HepG2 (cell line): ENCODE measurements around the gene SRSF12. TPM values are rescaled to one million over a fixed set of nuclear protein-coding genes. Genes with fewer than 3 reads are reported as not detected.

Experiments used
- CBFB ChIP-seq: sonication (generic); formaldehyde crosslinking; IDR thresholded peaks from 2 replicates; pipeline ENCODE4 v1.4.0; 2020; ENCODE audit warnings: missing genetic modification reagents
- EEA1 ChIP-seq: sonication (generic); formaldehyde crosslinking; IDR thresholded peaks from 2 replicates; pipeline ENCODE4 v1.5.1; 2020; ENCODE audit warnings: mild to moderate bottlenecking, missing genetic modification reagents, borderline replicate concordance
- ETV5 ChIP-seq: IDR thresholded peaks from 2 replicates; pipeline ENCODE4 v1.6.1; 2018; ENCODE audit warnings: missing biosample characterization, missing genetic modification reagents, inconsistent platforms, borderline replicate concordance
- ETV6 ChIP-seq: sonication (generic); formaldehyde crosslinking; conservative IDR thresholded peaks from 2 replicates; pipeline ENCODE4 v1.4.0; 2020; ENCODE audit warnings: missing genetic modification reagents
- FOXC1 ChIP-seq: sonication (generic); formaldehyde crosslinking; IDR thresholded peaks from 2 replicates; pipeline ENCODE4 v1.8.0; 2022; ENCODE audit warnings: mild to moderate bottlenecking, missing genetic modification reagents, borderline replicate concordance
- FOXO4 ChIP-seq: sonication (generic); formaldehyde crosslinking; conservative IDR thresholded peaks from 2 replicates; pipeline ENCODE4 v1.8.1; 2023; ENCODE audit warnings: missing genetic modification reagents
- HNRNPL ChIP-seq: fragments of 200-400 bp; formaldehyde crosslinking; IDR thresholded peaks from 2 replicates; pipeline ENCODE4 v1.6.1; 2017; ENCODE audit warnings: mild to moderate bottlenecking, low read depth, low read length
- HOXA5 ChIP-seq: sonication (generic); formaldehyde crosslinking; IDR thresholded peaks from 2 replicates; pipeline ENCODE4 v1.4.0; 2020; ENCODE audit warnings: missing genetic modification reagents
- KLF16 ChIP-seq, 2 experiments: sonication (generic) in 1 of 2; formaldehyde crosslinking in 1 of 2; IDR thresholded peaks; 2 replicates each; pipeline versions ENCODE4 v1.6.1 to v1.8.0; 2016 to 2023; ENCODE audit warnings: missing genetic modification reagents in 2 of 2, missing compliant biosample characterization in 1 of 2
- MTERF4 ChIP-seq: sonication (generic); formaldehyde crosslinking; IDR thresholded peaks from 2 replicates; pipeline ENCODE4 v1.8.0; 2023; ENCODE audit warnings: mild to moderate bottlenecking, missing genetic modification reagents
- MYPOP ChIP-seq: sonication (generic); formaldehyde crosslinking; IDR thresholded peaks from 2 replicates; pipeline ENCODE4 v1.8.1; 2023; ENCODE audit warnings: mild to moderate bottlenecking, moderate library complexity, missing genetic modification reagents
- PATZ1 ChIP-seq: sonication (generic); formaldehyde crosslinking; IDR thresholded peaks from 2 replicates; pipeline ENCODE4 v1.4.0; 2020; ENCODE audit warnings: missing genetic modification reagents
- POGK ChIP-seq: sonication (generic); formaldehyde crosslinking; conservative IDR thresholded peaks from 2 replicates; pipeline ENCODE4 v1.8.0; 2022; ENCODE audit warnings: mild to moderate bottlenecking, moderate library complexity, missing genetic modification reagents
- SALL2 ChIP-seq: sonication (generic); formaldehyde crosslinking; IDR thresholded peaks from 2 replicates; pipeline ENCODE4 v1.8.1; 2023; ENCODE audit warnings: mild to moderate bottlenecking, missing genetic modification reagents, inconsistent platforms
- ZBTB14 ChIP-seq: sonication (generic); formaldehyde crosslinking; IDR thresholded peaks from 2 replicates; pipeline ENCODE4 v1.4.0; 2020; ENCODE audit warnings: missing genetic modification reagents
- ZNF18 ChIP-seq: sonication (generic); formaldehyde crosslinking; IDR thresholded peaks from 2 replicates; pipeline ENCODE4 v1.8.0; 2022; ENCODE audit warnings: mild to moderate bottlenecking, missing genetic modification reagents; ENCODE audit not compliant: insufficient replicate concordance
- ZNF274 ChIP-seq: sonication (generic); formaldehyde crosslinking; IDR thresholded peaks from 2 replicates; pipeline ENCODE4 v1.5.1; 2020; ENCODE audit warnings: mild to moderate bottlenecking, missing genetic modification reagents
- polyA plus RNA-seq, 8 experiments: library from polyadenylated mRNA; depleted of rRNA in 3 of 8; stranded (reverse) in 7 of 8; unstranded in 1 of 8; fragments of >200 nt; fragmentation: Illumina TruSeq in 4 of 8; extraction: Trizol in 4 of 8; gene quantifications; 2 replicates each; pipeline versions ENCODE4 v1.2.1 to v1.2.3, GENCODE V29; 2011 to 2016; ENCODE audit warnings: low read depth in 4 of 8, missing spikeins in 1 of 8, mixed read lengths in 1 of 8; ENCODE audit not compliant: insufficient read depth in 1 of 8
- total RNA-seq, 5 experiments: library from RNA; depleted of rRNA; stranded (reverse); fragments of >200 nt; fragmentation: Illumina TruSeq; extraction: Trizol; gene quantifications; 2 replicates each; pipeline ENCODE4 v1.2.3, GENCODE V29; 2016; ENCODE audit warnings: low read depth in 1 of 5

SRSF12 gene
- total and polyA plus RNA-seq, 2 of the 13 experiments (the other 11 are each of a cell fraction or from before 2014, with no cell fraction given) = 1.7 to 1.9 TPM

GRCh38 chr6:89145956-89146717, 28.3 kb upstream of the SRSF12 start, which contains the start of gene PM20D2 (continued):
- TF ChIP-seq ZNF18 (CRISPR knock-in tag) (peak; percentile 96), HNRNPL (peak; percentile 71; the same call in 1 of the 2 replicates), SALL2 (peak; percentile 87), CBFB (CRISPR knock-in tag) (peak; percentile 75), ETV6 (CRISPR knock-in tag) (peak; percentile 79; the same call in 1 of the 2 replicates), ZBTB14 (CRISPR knock-in tag) (peak; percentile 92), KLF16 (CRISPR knock-in tag; IDR thresholded peaks at IDR 0.05) (peak in 1 of 2 experiments; percentile 63; a peak in 2 of 4 replicates), MYPOP (peak; percentile 95), ZNF274 (CRISPR knock-in tag) (0 out of 2 replicates have a peak, but pooled peaks have one; percentile 25), EEA1 (peak; percentile 71; the same call in 1 of the 2 replicates), HOXA5 (CRISPR knock-in tag) (peak; percentile 9; the same call in 1 of the 2 replicates), FOXO4 (CRISPR knock-in tag) (0 out of 2 replicates have a peak, but pooled peaks have one; percentile 38), POGK (CRISPR knock-in tag) (peak; percentile 94), FOXC1 (CRISPR knock-in tag) (peak; percentile 93), PATZ1 (peak; percentile 68), ETV5 (no peak), MTERF4 (CRISPR knock-in tag) (peak; percentile 80; the same call in 1 of the 2 replicates)
